ENCODE measurements around the gene ELP5. TPM values are rescaled to one million over a fixed set of nuclear protein-coding genes. Genes with fewer than 3 reads are reported as not detected.

ELP5 gene
- total and polyA plus RNA-seq, 2 donors = 17.7 to 39.2 TPM

GRCh38 chr17:7261379-7262191, 9.6 kb downstream of the ELP5 start:
- WGBS = 4% methylated on average over 71 of the region's 71 CpGs
- no peak for DNase-seq (ENCODE audit: extremely low spot score)
- H3K4me1 ChIP-seq (ENCODE audit: insufficient read depth) = no peaks in the 10 kb centered on the region
- H3K27ac ChIP-seq (ENCODE audit: low read depth) = peak overlapping the region; percentile 72
- peak overlapping the region; percentile 48 for H3K4me3 ChIP-seq (ENCODE audit: low read depth, low read length)
- no peaks in the 10 kb centered on the region for H3K36me3 ChIP-seq (ENCODE audit: insufficient read depth)

GRCh38 chr17:7262192-7262934, 10.3 kb downstream of the ELP5 start, which contains the start of gene CLDN7:
TSS of gene CLDN7 (minus strand) at chr17:7262478. CDS start at chr17:7262043, 435 bp downstream.
- no peaks in the 10 kb centered on the region for H3K36me3 ChIP-seq (ENCODE audit: insufficient read depth)
- peak within 1 kb of the TSS; percentile 48 for H3K4me3 ChIP-seq (ENCODE audit: low read depth, low read length)
- no peak for DNase-seq (ENCODE audit: extremely low spot score)
- H3K27ac ChIP-seq (ENCODE audit: low read depth) = peak within 1 kb of the TSS; percentile 72
- no peaks in the 10 kb centered on the region for H3K4me1 ChIP-seq (ENCODE audit: insufficient read depth)
- 4% methylated on average over 64 of the region's 64 CpGs for WGBS

- Histone ChIP-seq H3K4me1 (ENCODE audit: insufficient read depth) (no peaks in the 10 kb centered on the region), H3K27ac (ENCODE audit: low read depth) (peak overlapping the region; percentile 57), H3K4me3 (ENCODE audit: low read depth, low read length) (peak overlapping the region; percentile 10), H3K36me3 (ENCODE audit: insufficient read depth) (no peaks in the 10 kb centered on the region)
- 8% methylated on average over 26 of the region's 26 CpGs for WGBS
- no peak for DNase-seq (ENCODE audit: extremely low spot score)
These were observed 11.2 kb downstream of the ELP5 start for GRCh38 chr17:7262935-7263800.

- no peak for DNase-seq (ENCODE audit: extremely low spot score)
- Histone ChIP-seq H3K4me1 (ENCODE audit: insufficient read depth) (no peaks in the 10 kb centered on the region), H3K4me3 (ENCODE audit: low read depth, low read length) (no peak overlapping the region), H3K27ac (ENCODE audit: low read depth) (no peak overlapping the region), H3K36me3 (ENCODE audit: insufficient read depth) (no peaks in the 10 kb centered on the region)
- 47% methylated on average over 4 of the region's 4 CpGs for WGBS
These were observed 11.7 kb downstream of the ELP5 start for GRCh38 chr17:7263801-7264078.

- H3K27ac ChIP-seq (ENCODE audit: low read depth) = no peak overlapping the region
- WGBS = 35% methylated on average over 1 of the region's 1 CpG
- H3K4me1 ChIP-seq (ENCODE audit: insufficient read depth) = no peaks in the 10 kb centered on the region
- no peak for DNase-seq (ENCODE audit: extremely low spot score)
- H3K4me3 ChIP-seq (ENCODE audit: low read depth, low read length) = no peak overlapping the region
- H3K36me3 ChIP-seq (ENCODE audit: insufficient read depth) = no peaks in the 10 kb centered on the region
These were observed 14.8 kb downstream of the ELP5 start for GRCh38 chr17:7266784-7267183.

GRCh38 chr17:7279448-7279847, 27.4 kb downstream of the ELP5 start:
- no peaks in the 10 kb centered on the region for H3K36me3 ChIP-seq (ENCODE audit: insufficient read depth)
- no peak for DNase-seq (ENCODE audit: extremely low spot score)
- H3K27ac ChIP-seq (ENCODE audit: low read depth) = no peak overlapping the region
- H3K4me3 ChIP-seq (ENCODE audit: low read depth, low read length) = no peak overlapping the region
- no peaks in the 10 kb centered on the region for H3K4me1 ChIP-seq (ENCODE audit: insufficient read depth)
- WGBS = 81% methylated on average over 8 of the region's 8 CpGs

GRCh38 chr17:7280519-7281073, 28.6 kb downstream of the ELP5 start:
- Histone ChIP-seq H3K36me3 (ENCODE audit: insufficient read depth) (no peaks in the 10 kb centered on the region), H3K4me1 (ENCODE audit: insufficient read depth) (no peaks in the 10 kb centered on the region), H3K27ac (ENCODE audit: low read depth) (peak overlapping the region; percentile 62), H3K4me3 (ENCODE audit: low read depth, low read length) (peak overlapping the region; percentile 29)
- WGBS = under 1% methylated on average over 29 of the region's 29 CpGs
- peak; percentile 71 for DNase-seq (ENCODE audit: extremely low spot score)

- no peaks in the 10 kb centered on the region for H3K4me1 ChIP-seq (ENCODE audit: insufficient read depth)
These were observed 29.3 kb downstream of the ELP5 start, which contains the start of gene SLC2A4 for GRCh38 chr17:7281074-7281952. TSS of gene SLC2A4 (plus strand) at chr17:7281718. CDS start at chr17:7281935, 217 bp downstream.

GRCh38 chr17:7281953-7282751, 30.1 kb downstream of the ELP5 start:
- H3K27ac ChIP-seq (ENCODE audit: low read depth) = no peak overlapping the region

More at GRCh38 chr17:7281074-7281952, 29.3 kb downstream of the ELP5 start, which contains the start of gene SLC2A4:
- WGBS = under 1% methylated on average over 71 of the region's 71 CpGs
- peak; percentile 79 for DNase-seq (ENCODE audit: extremely low spot score)
- Histone ChIP-seq H3K27ac (ENCODE audit: low read depth) (peak within 1 kb of the TSS; percentile 62), H3K36me3 (ENCODE audit: insufficient read depth) (no peaks in the 10 kb centered on the region), H3K4me3 (ENCODE audit: low read depth, low read length) (peak within 1 kb of the TSS; percentile 45)

GRCh38 chr17:7282752-7283321, 30.8 kb downstream of the ELP5 start:
- Histone ChIP-seq H3K27ac (ENCODE audit: low read depth) (no peak overlapping the region), H3K36me3 (ENCODE audit: insufficient read depth) (no peaks in the 10 kb centered on the region), H3K4me1 (ENCODE audit: insufficient read depth) (no peaks in the 10 kb centered on the region), H3K4me3 (ENCODE audit: low read depth, low read length) (no peak overlapping the region)
- WGBS = 38% methylated on average over 6 of the region's 6 CpGs
- DNase-seq (ENCODE audit: extremely low spot score) = no peak

More at GRCh38 chr17:7281953-7282751, 30.1 kb downstream of the ELP5 start:
- Histone ChIP-seq H3K4me3 (ENCODE audit: low read depth, low read length) (peak overlapping the region; percentile 45), H3K4me1 (ENCODE audit: insufficient read depth) (no peaks in the 10 kb centered on the region), H3K36me3 (ENCODE audit: insufficient read depth) (no peaks in the 10 kb centered on the region)
- no peak for DNase-seq (ENCODE audit: extremely low spot score)
- 2% methylated on average over 43 of the region's 43 CpGs for WGBS

GRCh38 chr17:7283471-7284216, 31.6 kb downstream of the ELP5 start:
- no peaks in the 10 kb centered on the region for H3K4me1 ChIP-seq (ENCODE audit: insufficient read depth)
- WGBS = 79% methylated on average over 18 of the region's 18 CpGs
- DNase-seq (ENCODE audit: extremely low spot score) = no peak
- H3K27ac ChIP-seq (ENCODE audit: low read depth) = no peak overlapping the region
- H3K36me3 ChIP-seq (ENCODE audit: insufficient read depth) = no peaks in the 10 kb centered on the region
- no peak overlapping the region for H3K4me3 ChIP-seq (ENCODE audit: low read depth, low read length)

Measured in urinary bladder (tissue), 4 donors.